Measurements from ENCODE around the gene ATXN7L3.

DNA sequence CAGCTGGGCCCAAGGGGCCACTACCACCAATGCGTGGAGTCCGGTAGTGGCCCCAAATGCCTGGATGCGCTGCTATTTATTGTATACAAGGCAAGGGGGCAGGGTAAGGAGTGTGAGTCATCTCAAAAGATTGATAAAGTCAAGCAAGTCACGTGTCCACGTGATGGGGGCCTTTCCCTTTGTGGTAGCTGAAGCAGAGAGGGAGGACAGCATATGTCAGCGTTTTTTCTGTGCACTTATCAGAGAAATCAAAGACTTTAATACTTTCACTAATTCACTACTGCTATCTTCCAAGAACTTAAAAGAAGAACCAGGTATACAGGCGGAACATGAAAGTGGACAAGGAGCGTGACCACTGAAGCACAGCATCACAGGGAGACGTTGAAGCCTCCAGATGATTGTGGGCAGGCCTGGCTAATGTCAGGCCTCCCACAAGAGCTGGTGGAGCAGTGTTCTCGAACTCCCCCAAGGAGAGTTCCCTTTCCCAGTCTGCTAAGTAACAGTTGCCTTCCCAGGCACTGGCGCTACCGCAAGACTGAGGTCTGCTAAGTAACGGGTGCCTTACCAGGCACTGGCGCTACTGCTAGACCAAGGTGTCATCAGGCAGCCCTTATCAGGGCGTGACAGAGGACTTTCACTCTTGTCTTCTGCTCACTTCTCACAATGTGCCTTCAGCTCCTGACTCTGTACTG is 40.0 kb downstream of the ATXN7L3 start:
- TF ChIP-seq POLR2A (IDR thresholded peaks at IDR 0.05), result no peak
- TF ChIP-seq, protein P1, sequence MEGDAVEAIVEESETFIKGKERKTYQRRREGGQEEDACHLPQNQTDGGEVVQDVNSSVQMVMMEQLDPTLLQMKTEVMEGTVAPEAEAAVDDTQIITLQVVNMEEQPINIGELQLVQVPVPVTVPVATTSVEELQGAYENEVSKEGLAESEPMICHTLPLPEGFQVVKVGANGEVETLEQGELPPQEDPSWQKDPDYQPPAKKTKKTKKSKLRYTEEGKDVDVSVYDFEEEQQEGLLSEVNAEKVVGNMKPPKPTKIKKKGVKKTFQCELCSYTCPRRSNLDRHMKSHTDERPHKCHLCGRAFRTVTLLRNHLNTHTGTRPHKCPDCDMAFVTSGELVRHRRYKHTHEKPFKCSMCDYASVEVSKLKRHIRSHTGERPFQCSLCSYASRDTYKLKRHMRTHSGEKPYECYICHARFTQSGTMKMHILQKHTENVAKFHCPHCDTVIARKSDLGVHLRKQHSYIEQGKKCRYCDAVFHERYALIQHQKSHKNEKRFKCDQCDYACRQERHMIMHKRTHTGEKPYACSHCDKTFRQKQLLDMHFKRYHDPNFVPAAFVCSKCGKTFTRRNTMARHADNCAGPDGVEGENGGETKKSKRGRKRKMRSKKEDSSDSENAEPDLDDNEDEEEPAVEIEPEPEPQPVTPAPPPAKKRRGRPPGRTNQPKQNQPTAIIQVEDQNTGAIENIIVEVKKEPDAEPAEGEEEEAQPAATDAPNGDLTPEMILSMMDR (IDR thresholded peaks at IDR 0.05), result no peak
- TF ChIP-seq EP300 (IDR thresholded peaks at IDR 0.05), result no peak

All from tibial nerve (tissue), 4 donors.